Measurements from ENCODE around the gene BMPER.

The BMPER gene

DNA sequence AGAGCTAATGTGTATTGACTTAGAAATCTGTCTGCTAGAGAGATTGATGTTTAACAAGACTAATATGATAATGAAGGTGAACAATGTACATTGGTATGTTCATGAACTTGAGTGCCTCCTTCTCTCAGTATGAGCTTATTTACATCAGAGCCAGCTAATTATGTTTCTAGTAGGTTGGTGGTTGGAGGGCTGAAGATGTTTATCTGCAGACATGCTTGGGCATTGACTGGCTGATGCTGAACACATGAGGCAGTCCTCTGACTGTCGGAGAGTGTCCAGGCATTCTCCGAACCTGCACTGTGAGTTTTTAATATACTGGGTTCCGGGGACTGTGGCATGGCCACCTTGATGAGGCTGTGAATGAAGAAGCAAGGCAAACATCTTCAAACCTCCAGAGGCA is 47.5 kb downstream of the BMPER start:
- no peak for DNase-seq (ENCODE audit: low spot score)
- TF ChIP-seq, protein P1, sequence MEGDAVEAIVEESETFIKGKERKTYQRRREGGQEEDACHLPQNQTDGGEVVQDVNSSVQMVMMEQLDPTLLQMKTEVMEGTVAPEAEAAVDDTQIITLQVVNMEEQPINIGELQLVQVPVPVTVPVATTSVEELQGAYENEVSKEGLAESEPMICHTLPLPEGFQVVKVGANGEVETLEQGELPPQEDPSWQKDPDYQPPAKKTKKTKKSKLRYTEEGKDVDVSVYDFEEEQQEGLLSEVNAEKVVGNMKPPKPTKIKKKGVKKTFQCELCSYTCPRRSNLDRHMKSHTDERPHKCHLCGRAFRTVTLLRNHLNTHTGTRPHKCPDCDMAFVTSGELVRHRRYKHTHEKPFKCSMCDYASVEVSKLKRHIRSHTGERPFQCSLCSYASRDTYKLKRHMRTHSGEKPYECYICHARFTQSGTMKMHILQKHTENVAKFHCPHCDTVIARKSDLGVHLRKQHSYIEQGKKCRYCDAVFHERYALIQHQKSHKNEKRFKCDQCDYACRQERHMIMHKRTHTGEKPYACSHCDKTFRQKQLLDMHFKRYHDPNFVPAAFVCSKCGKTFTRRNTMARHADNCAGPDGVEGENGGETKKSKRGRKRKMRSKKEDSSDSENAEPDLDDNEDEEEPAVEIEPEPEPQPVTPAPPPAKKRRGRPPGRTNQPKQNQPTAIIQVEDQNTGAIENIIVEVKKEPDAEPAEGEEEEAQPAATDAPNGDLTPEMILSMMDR (IDR thresholded peaks at IDR 0.05; ENCODE audit: borderline replicate concordance, control extremely low read depth, extremely low read depth, insufficient read depth, missing control alignments): no peak
- in situ Hi-C loops (cut with MboI; ENCODE audit: low sequenced_read_pairs, unreplicated experiment): no loop called here

- in situ Hi-C loops (cut with MboI; ENCODE audit: low sequenced_read_pairs, unreplicated experiment): no loop called here
- TF ChIP-seq, protein P1 (IDR thresholded peaks at IDR 0.05; ENCODE audit: borderline replicate concordance, control extremely low read depth, extremely low read depth, insufficient read depth, missing control alignments): no peak
- DNase-seq (ENCODE audit: low spot score): no peak
These were observed 52.8 kb downstream of the BMPER start for GRCh38 chr7:33958104-33958503.

GRCh38 chr7:33959676-33960075 is 54.3 kb downstream of the BMPER start:
- DNase-seq (ENCODE audit: low spot score): no peak
- TF ChIP-seq, protein P1 (IDR thresholded peaks at IDR 0.05; ENCODE audit: borderline replicate concordance, control extremely low read depth, extremely low read depth, insufficient read depth, missing control alignments): no peak
- in situ Hi-C loops (cut with MboI; ENCODE audit: low sequenced_read_pairs, unreplicated experiment): no loop called here

DNA sequence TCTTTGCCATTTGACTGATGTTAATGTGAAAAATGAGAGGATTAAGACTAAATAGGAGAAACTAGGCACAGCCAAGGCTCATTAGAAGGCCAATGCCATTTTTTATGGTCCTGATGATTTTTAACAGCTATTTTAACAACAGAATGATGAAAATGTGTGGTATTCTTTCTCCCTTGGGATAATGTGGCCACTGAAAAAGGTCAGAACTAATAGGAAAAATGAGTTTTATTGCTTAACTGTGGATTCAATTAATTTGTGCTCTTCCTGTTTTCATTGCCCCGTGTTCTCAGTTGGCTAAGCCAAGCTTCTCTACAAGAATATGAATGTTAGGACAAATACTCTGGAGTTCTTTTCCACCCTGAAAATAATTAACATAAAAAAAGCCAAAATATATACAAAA is 56.6 kb downstream of the BMPER start:
- in situ Hi-C loops (cut with MboI; ENCODE audit: low sequenced_read_pairs, unreplicated experiment): no loop called here
- TF ChIP-seq, protein P1 (IDR thresholded peaks at IDR 0.05; ENCODE audit: borderline replicate concordance, control extremely low read depth, extremely low read depth, insufficient read depth, missing control alignments): no peak
- no peak for DNase-seq (ENCODE audit: low spot score)

GRCh38 chr7:33964417-33965182 is 59.3 kb downstream of the BMPER start:
- in situ Hi-C loops (cut with MboI; ENCODE audit: low sequenced_read_pairs, unreplicated experiment): no loop called here
- no peak for DNase-seq (ENCODE audit: low spot score)
- TF ChIP-seq, protein P1 (IDR thresholded peaks at IDR 0.05; ENCODE audit: borderline replicate concordance, control extremely low read depth, extremely low read depth, insufficient read depth, missing control alignments): no peak

DNA sequence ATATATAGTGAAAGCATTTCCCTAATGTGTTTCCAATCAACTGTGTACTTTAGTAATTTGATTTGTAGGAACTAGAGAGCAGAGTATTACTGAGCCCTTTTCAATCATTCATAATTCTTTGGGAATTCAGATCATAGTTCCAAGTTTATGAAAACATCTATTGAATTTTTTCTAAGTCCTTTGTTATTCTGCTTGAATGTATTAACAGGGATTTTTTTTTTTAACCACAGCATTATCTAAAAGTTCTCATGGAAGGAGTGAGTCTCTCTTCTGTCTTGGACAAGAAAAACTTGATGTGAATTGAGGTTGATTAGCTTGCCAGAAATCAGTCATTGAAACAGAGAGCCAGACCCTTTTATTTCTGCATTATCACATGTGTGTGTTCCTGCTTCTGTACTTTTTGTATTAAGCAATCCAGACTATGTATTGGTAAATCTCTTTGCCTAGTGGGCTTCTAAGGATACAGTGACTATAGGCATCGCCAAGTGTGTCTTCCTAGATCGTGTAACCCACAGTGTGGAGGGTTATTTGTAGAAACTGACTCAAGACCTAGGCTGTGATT is 59.9 kb downstream of the BMPER start:
- TF ChIP-seq, protein P1 (IDR thresholded peaks at IDR 0.05; ENCODE audit: borderline replicate concordance, control extremely low read depth, extremely low read depth, insufficient read depth, missing control alignments): no peak
- DNase-seq (ENCODE audit: low spot score): no peak
- in situ Hi-C loops (cut with MboI; ENCODE audit: low sequenced_read_pairs, unreplicated experiment): no loop called here

Measured in GM13976 (cell line).